ENCODE results near the gene NF2. TPM values are rescaled to one million over a fixed set of nuclear protein-coding genes. Genes with fewer than 3 reads are reported as not detected.
A peak's percentile ranks its signal among the peaks of the same experiment; 100 is the strongest.

The NF2 gene
- total RNA-seq, 2 donors from 2014 or later, result 45.7 to 51.4 TPM

DNA sequence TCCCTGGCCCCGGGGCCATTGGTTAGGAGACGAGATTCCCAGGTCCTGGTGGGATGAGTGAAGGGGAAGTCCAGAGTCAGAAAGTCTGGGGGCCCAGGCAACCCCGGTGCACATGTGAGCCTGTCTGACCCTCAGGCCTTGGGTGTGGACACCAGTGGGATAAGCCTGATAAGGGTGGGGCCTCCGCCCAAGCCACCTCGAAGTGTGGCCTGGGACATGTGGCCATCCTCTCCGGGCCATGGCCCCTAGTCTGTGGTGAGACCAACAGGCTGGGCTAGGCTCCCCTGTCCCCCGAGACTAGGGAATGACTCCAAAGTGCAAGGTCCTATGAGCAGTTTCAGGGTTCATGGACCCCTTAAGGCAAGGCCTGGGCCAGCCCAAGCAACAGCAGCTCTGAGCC is 122.7 kb downstream of the NF2 start:
- no peaks in the 10 kb centered on the region for H3K4me1 ChIP-seq (ENCODE audit: control insufficient read depth, insufficient read depth, low read length)
- Mint-ChIP-seq H3K4me3 (no peak overlapping the region), H3K9me3 (no peaks in the 10 kb centered on the region), H3K4me1 (peaks cover 8% of the 10 kb centered on the region), H3K36me3 (ENCODE audit: low read depth) (no peaks in the 10 kb centered on the region), H3K27me3 (ENCODE audit: insufficient read depth) (peaks cover 42% of the 10 kb centered on the region), H3K27ac (no peak overlapping the region)
- H3K27me3 ChIP-seq (ENCODE audit: control insufficient read depth, insufficient read depth, low read length, poor library complexity, severe bottlenecking), result peaks cover 40% of the 10 kb centered on the region
- TF ChIP-seq, protein P1, sequence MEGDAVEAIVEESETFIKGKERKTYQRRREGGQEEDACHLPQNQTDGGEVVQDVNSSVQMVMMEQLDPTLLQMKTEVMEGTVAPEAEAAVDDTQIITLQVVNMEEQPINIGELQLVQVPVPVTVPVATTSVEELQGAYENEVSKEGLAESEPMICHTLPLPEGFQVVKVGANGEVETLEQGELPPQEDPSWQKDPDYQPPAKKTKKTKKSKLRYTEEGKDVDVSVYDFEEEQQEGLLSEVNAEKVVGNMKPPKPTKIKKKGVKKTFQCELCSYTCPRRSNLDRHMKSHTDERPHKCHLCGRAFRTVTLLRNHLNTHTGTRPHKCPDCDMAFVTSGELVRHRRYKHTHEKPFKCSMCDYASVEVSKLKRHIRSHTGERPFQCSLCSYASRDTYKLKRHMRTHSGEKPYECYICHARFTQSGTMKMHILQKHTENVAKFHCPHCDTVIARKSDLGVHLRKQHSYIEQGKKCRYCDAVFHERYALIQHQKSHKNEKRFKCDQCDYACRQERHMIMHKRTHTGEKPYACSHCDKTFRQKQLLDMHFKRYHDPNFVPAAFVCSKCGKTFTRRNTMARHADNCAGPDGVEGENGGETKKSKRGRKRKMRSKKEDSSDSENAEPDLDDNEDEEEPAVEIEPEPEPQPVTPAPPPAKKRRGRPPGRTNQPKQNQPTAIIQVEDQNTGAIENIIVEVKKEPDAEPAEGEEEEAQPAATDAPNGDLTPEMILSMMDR (conservative IDR thresholded peaks at IDR 0.05), result no peak
- H3K4me3 ChIP-seq (ENCODE audit: low read length), result no peak overlapping the region
- WGBS, 2 experiments (ENCODE audit: insufficient coverage in 1 of 2, insufficient read length in 1 of 2), result 93% methylated on average over 5 to 7 of the region's 7 CpGs
- peak; percentile 41 for DNase-seq
- H3K9me3 ChIP-seq (ENCODE audit: control insufficient read depth, low read length), result no peaks in the 10 kb centered on the region
- H3K9ac ChIP-seq (ENCODE audit: extremely low read depth, low read length, poor library complexity, severe bottlenecking), result no peak overlapping the region
- H3K36me3 ChIP-seq (ENCODE audit: control insufficient read depth, insufficient read depth, low read length), result no peaks in the 10 kb centered on the region
- H3K27ac ChIP-seq (ENCODE audit: low read depth, low read length), result no peak overlapping the region

DNA sequence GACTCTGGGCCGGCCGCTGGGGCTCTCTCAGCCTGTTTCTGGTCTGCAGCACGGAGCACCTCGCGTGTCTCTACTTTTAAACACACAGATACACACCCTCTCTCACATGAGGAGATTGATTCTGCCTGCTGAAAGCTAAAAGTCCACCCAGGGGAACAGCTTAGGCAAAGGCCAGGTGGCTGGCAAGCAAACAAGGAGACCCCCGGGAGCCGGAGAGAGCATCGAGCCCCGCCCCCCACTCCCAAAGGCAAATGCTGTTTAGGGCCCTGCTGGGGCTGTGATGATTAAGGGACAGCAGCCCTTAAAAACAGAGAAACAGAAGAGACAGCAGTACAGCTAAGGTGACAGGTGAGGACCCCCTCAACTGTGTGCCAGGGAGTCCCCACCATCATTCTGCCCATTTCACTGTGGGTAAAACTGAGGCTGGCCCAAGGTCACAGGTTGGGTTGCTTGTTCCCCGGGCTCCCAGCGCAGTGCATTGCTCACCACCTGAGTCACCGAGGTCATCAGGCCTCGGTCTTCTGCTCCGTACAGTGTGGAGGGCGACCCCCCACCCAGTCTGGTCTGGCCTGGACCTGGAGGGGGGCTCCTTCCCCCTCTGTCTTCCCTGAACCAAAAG is 123.2 kb downstream of the NF2 start:
- no peak overlapping the region for H3K4me3 Mint-ChIP-seq
- WGBS, 2 experiments (ENCODE audit: insufficient coverage in 1 of 2, insufficient read length in 1 of 2), result 44 to 52% methylated on average over 6 to 15 of the region's 15 CpGs
- Histone ChIP-seq H3K9ac (ENCODE audit: extremely low read depth, low read length, poor library complexity, severe bottlenecking) (no peak overlapping the region), H3K4me3 (ENCODE audit: low read length) (no peak overlapping the region), H3K9me3 (ENCODE audit: control insufficient read depth, low read length) (no peaks in the 10 kb centered on the region), H3K27ac (ENCODE audit: low read depth, low read length) (no peak overlapping the region), H3K4me1 (ENCODE audit: control insufficient read depth, insufficient read depth, low read length) (no peaks in the 10 kb centered on the region), H3K36me3 (ENCODE audit: control insufficient read depth, insufficient read depth, low read length) (no peaks in the 10 kb centered on the region), H3K27me3 (ENCODE audit: control insufficient read depth, insufficient read depth, low read length, poor library complexity, severe bottlenecking) (peaks cover 34% of the 10 kb centered on the region)
- TF ChIP-seq, protein P1 (conservative IDR thresholded peaks at IDR 0.05), result no peak
- H3K9me3 Mint-ChIP-seq, result no peaks in the 10 kb centered on the region
- DNase-seq, result no peak
- H3K27me3 Mint-ChIP-seq (ENCODE audit: insufficient read depth), result peaks cover 36% of the 10 kb centered on the region
- H3K36me3 Mint-ChIP-seq (ENCODE audit: low read depth), result no peaks in the 10 kb centered on the region
- H3K4me1 Mint-ChIP-seq, result peaks cover 8% of the 10 kb centered on the region
- no peak overlapping the region for H3K27ac Mint-ChIP-seq

DNA sequence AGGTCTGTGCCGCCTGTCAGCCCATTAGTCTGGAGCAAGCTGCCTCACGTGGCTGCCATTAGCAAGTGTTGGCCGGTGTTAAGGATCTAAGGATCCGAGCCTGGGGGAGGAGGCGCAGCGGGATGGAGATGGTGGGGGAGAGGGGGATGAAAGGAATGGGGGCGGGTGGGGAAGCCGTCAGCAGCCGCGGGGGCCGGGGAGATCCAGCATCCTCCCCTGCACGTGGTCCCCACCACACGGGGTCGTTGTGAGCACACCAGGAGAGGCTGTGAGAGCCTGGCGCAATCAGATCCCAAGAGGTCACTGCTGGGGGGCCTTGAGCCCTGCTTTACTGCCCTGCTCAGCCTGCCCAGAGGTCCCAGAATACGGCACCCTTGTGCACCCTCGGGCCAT is 123.7 kb downstream of the NF2 start:
- DNase-seq, result peak; percentile 92

More for the DNA sequence above, 123.7 kb downstream of the NF2 start:
- TF ChIP-seq, protein P1 (conservative IDR thresholded peaks at IDR 0.05), result peak; percentile 77
- Histone ChIP-seq H3K27ac (ENCODE audit: low read depth, low read length) (no peak overlapping the region), H3K36me3 (ENCODE audit: control insufficient read depth, insufficient read depth, low read length) (no peaks in the 10 kb centered on the region), H3K4me1 (ENCODE audit: control insufficient read depth, insufficient read depth, low read length) (no peaks in the 10 kb centered on the region), H3K27me3 (ENCODE audit: control insufficient read depth, insufficient read depth, low read length, poor library complexity, severe bottlenecking) (peaks cover 29% of the 10 kb centered on the region), H3K9me3 (ENCODE audit: control insufficient read depth, low read length) (no peaks in the 10 kb centered on the region), H3K4me3 (ENCODE audit: low read length) (no peak overlapping the region), H3K9ac (ENCODE audit: extremely low read depth, low read length, poor library complexity, severe bottlenecking) (no peak overlapping the region)
- WGBS, 2 experiments (ENCODE audit: insufficient coverage in 1 of 2, insufficient read length in 1 of 2), result 14 to 16% methylated on average over 5 to 17 of the region's 17 CpGs
- Mint-ChIP-seq H3K4me1 (peaks cover 8% of the 10 kb centered on the region), H3K36me3 (ENCODE audit: low read depth) (no peaks in the 10 kb centered on the region), H3K27ac (no peak overlapping the region), H3K27me3 (ENCODE audit: insufficient read depth) (peaks cover 31% of the 10 kb centered on the region), H3K4me3 (no peak overlapping the region), H3K9me3 (no peaks in the 10 kb centered on the region)
